ENCODE results near the gene CYBC1.

DNA sequence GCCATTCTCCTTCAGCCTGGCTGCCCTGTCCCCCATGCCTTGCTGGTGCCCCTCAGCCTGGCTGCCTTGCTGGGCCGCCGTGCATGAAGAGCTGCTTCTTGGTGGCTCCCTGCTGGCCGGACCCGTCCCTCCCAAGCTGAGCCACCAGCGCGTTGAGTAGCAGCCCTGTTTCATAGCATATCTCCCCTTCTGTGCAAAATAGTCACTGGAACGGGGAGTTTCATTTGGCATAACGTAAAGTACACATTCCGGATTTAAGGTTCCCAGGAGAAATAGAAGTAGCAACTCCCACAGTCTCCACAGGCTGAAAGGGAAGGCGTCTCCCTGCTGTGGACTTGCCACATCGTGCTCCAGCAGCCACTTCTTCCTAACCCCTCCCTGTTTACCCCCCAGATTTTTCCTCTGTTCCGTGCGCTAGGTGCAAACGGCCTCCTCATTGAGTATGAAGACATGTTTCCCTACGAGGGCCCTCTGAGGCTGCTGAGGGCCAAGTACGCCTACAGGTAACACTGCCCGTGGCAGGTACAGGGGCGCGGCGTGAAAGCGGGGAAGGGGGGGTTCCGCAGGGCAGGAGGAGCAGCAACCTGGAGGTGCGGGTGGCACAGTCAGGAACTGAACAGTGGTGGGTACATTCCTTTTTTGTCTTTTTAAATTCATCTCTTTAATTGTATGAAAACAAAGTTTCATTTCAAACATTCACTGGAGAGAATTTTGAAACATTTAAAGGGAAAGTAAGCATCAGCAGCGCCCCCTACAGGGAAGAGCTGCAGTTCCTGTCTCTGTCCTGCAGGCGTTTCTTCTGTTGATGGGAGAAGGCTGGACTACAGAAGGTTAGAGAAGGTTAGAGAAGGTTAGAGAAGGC is 26.3 kb downstream of the CYBC1 start:
- TF ChIP-seq GABPA (IDR thresholded peaks at IDR 0.05; ENCODE audit: low read depth) (no peak), POLR2AphosphoS5 (IDR thresholded peaks at IDR 0.05; ENCODE audit: low read depth) (no peak)
- TF ChIP-seq, protein P1, sequence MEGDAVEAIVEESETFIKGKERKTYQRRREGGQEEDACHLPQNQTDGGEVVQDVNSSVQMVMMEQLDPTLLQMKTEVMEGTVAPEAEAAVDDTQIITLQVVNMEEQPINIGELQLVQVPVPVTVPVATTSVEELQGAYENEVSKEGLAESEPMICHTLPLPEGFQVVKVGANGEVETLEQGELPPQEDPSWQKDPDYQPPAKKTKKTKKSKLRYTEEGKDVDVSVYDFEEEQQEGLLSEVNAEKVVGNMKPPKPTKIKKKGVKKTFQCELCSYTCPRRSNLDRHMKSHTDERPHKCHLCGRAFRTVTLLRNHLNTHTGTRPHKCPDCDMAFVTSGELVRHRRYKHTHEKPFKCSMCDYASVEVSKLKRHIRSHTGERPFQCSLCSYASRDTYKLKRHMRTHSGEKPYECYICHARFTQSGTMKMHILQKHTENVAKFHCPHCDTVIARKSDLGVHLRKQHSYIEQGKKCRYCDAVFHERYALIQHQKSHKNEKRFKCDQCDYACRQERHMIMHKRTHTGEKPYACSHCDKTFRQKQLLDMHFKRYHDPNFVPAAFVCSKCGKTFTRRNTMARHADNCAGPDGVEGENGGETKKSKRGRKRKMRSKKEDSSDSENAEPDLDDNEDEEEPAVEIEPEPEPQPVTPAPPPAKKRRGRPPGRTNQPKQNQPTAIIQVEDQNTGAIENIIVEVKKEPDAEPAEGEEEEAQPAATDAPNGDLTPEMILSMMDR (IDR thresholded peaks at IDR 0.05; ENCODE audit: insufficient read depth, low read length), result peak; percentile 61

Measured in HL-60 (cell line).